Stimulated activated CD8-positive, alpha-beta memory T cell treated with anti-CD3 and anti-CD28 coated beads, Interleukin-15, amount 100 ng/mL, for 24 hours (primary cell): ENCODE measurements around the gene ABTB2.

Source experiments
- DNase-seq: peaks from one replicate; pipeline ENCODE4 v3.0.0-alpha.2; 2020; ENCODE audit warnings: low read depth

Gene ABTB2

GRCh38 chr11:34209809-34210208 lies 148.0 kb downstream of the ABTB2 start:
- DNase-seq, result no peak

GRCh38 chr11:34208266-34209135 lies 149.3 kb downstream of the ABTB2 start:
- DNase-seq, result no peak

DNA sequence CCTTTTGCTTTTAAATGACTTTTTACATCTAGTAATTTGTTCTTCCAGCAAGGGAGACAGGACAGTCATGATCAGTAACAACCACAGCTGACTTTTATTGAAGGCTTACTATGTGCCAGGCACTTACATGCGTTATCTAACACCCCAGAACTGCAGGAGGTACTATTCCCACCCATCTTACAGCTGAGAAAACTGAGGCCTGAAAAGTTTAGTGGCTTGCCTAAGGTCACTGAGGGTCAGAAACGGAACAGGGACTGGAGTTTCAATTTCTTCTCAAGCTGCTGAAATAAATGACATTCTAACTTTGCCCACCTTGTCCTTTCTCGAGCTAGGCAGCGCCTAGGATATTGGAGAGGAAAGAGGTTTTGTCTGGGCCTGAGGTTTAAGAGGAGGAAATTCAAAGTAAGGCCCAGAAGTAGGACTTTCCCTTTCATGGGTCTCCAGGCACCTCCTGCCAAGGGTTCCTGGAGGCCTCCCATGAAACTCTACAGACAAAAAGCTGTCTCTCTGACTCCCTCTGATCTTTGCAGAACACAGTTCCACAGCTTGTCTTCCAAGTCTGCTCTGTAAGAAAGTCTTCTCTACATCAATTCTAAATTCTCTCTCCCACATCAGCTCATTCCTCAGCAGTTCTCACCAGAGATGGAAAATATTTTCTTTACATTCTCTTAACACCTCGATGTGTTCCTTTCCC lies 150.2 kb downstream of the ABTB2 start:
- no peak for DNase-seq

DNA sequence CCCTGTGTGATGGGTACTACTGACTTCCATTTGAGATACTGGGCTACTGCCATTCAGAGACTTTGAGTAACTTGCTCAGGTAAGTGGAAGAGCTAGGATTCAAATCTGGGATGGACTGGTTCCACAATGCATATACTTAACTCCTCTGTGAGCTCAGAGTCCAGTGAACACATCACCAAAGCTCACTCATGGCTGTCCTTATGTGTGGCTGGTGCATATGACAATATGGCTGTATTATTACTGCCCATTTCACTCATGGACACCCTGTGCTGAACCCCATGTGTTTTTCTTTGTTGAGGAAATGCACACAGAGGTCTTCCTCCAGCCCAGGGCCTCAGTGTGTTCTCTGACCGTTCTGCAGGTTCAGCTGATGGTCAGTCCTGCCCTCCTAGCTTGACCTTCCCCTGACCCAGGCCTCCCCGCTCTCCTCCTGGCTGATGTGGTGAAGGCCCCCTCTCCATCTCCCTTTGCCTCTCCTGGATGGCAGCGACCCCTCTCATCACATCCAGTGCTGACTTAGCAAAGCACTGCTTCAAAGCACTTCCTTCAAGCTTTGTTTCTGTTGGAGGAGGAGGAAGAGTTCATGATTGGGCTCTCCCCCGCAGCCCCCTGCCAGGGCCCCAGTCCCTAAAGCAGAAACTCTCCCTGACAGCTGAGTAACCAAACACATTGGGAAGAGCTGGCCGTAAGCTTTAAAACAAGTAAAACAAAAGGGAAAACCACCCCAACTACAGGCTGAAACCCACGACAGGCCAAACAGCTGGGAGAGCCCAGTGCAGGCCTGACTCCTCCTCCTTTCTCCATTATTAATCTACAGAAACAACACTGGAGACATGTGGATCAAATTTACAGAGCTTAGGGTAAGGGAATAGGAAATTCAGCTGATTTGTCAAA lies 151.2 kb downstream of the ABTB2 start:
- no peak for DNase-seq

GRCh38 chr11:34205326-34206035 lies 152.3 kb downstream of the ABTB2 start:
- no peak for DNase-seq

GRCh38 chr11:34204396-34205279 lies 153.2 kb downstream of the ABTB2 start:
- no peak for DNase-seq

GRCh38 chr11:34203377-34203871 lies 154.4 kb downstream of the ABTB2 start:
- DNase-seq, result no peak

DNA sequence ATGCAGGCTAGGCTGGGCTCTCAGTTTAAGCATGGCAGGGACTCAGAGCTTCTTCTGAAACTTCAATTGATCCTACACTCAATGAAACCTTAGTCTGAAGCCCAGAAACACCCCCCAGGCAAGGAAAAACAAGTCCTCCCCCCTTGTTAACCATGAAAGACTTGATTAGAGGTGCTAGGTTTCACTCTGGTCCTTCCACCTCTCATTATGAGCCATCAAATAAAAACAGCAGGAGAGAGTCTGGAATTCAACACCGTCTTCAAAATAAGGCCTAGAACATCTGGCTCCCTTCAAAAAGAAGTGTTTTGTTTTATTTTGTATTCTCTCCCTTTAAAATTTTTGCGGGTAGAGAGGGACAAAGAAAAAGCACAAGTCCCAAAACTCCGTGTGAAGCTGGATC lies 156.7 kb downstream of the ABTB2 start:
- no peak for DNase-seq

DNA sequence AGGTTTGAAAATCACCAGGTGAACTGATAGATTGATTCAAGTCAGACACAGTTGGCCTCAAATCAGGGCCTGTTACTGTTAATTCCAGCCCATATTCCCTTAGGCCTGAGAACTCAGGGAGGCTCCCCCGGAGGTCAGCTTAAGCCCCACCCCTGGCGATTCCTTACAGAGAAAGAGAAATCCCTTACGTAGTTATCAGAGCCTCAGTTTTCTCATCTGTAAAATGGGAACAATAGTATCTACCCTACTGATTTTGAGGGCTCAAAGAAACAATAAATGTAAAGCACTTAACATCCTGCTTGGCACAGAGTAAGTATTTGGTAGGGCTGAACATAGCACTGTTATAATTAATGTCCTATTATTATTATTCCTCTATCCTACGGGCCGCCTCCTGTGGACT lies 158.3 kb downstream of the ABTB2 start:
- DNase-seq, result no peak

DNA sequence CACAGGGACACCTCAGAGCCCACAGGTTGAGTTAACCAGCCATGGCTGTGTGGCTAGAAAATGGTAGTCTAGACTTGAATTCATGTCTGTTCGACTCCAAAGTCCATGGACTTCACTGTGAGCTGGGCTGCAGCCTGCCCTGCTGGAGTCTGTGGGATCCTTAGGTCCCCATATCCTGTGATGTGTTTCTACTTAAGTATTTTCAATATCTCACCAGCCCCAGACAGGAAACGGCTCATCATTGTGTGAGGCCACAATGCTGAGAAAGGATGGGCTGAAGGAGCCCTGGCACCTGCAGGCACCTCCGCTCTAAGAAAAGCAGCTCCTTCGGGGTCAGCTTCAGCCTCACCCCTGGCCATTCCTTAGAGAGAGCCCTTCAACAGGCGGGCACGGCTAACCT lies 159.3 kb downstream of the ABTB2 start:
- DNase-seq, result no peak

- DNase-seq, result no peak
These were observed 160.6 kb downstream of the ABTB2 start for GRCh38 chr11:34197256-34197655.

GRCh38 chr11:34194576-34195335 lies 163.1 kb downstream of the ABTB2 start:
- DNase-seq, result no peak

DNA sequence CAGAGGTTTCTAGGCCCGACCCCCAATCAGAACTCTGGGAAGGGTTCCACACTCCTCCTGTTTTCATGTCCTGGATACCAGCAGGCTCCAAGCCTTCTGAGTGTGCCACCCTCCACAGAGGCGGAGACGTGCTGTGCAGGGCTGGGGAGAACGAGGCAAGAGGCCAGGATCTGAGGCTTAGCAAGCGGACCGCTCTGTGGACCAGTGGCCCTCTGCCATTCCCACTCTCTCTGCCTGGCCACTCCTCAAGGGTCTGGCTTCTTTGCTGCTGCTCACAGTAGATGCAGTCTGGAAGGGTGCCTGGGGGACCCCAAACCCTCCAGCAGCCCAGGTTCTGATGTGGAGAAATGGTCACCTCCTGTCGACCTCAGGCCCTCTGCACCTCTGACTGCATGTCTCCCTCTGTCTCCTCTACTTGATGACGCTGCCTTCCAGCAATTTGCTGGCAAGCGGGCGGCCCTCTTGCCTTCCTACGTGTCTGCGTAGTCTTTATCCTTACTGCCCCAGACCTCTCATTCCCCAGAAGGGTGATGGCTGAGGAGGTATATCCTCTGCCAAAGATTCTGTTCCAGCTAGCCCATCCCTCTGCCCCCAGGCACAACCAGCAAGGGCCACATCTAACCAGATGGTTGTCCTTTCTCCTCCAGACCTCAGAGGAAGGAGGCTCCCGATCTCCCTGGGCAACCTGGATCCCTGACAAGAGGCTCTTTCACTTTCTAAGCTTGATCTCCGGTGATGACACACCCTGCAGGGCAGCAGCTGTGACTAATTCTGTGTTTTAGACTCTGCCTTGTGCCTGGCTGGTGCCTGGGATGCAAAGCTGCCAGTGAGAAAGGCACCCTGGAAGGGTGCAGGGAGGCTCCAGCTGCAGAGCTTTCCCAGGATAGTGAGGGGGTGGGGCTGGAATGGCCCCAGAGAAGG lies 165.1 kb downstream of the ABTB2 start:
- DNase-seq, result no peak

- DNase-seq, result no peak
These were observed 166.2 kb downstream of the ABTB2 start for GRCh38 chr11:34191578-34191977.

GRCh38 chr11:34190192-34191139 lies 167.3 kb downstream of the ABTB2 start:
- DNase-seq, result no peak

GRCh38 chr11:34189191-34189590 lies 168.6 kb downstream of the ABTB2 start:
- DNase-seq, result no peak

- no peak for DNase-seq
These were observed 169.6 kb downstream of the ABTB2 start for GRCh38 chr11:34188181-34188580.
